ENCODE data around the gene LDB2. TPM values are rescaled to one million over a fixed set of nuclear protein-coding genes. Genes with fewer than 3 reads are reported as not detected.
A peak's percentile ranks its signal among the peaks of the same experiment; 100 is the strongest.

The LDB2 gene
- total and polyA plus RNA-seq, 2 experiments from 2014 or later: 48.6 to 80.1 TPM

DNA sequence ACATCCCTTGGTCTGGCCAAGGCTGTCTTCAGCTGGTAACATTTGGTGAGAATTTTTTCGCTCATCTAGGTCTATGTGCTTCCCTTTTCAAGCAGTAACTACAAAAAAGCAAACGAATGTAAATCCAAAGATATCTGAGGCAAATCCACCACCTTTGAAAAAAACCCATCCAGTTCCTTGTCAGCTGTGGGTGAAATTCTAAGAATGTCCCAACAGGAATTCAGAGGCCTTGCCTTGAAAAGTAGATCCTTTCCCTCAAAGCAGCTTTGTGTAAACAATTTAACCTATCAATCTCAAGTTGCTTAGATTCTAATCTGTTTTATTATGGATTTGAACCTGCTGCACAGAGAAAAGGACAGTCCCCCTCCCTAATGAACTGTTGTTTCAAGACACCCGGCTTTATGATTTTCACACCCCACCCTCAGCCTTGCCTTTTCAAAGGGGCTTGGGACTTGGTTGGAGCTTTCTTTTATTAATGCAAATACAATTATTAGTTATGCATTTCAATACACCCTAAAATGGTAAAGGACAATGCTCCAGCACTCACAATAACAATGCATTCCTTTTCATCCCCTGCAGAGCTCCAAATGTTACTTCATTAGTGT, 166.6 kb downstream of the LDB2 start:
- ATAC-seq (no peak; the same call in 2 of the 3 replicates), DNase-seq (ENCODE audit: low spot score) (peak; percentile 52)
- peak overlapping the region; percentile 10 for H3K4me2 ChIP-seq
- TF ChIP-seq POLR2AphosphoS5 (IDR thresholded peaks at IDR 0.05; ENCODE audit: low read depth) (no peak), EZH2phosphoT487 (IDR thresholded peaks at IDR 0.05; ENCODE audit: unreplicated experiment) (no peak), JUNB (IDR thresholded peaks at IDR 0.05; ENCODE audit: unreplicated experiment) (no peak), NANOG (IDR thresholded peaks at IDR 0.05; ENCODE audit: borderline replicate concordance) (peak; percentile 34; the same call in 1 of the 2 replicates)
- no peaks in the 10 kb centered on the region for H3F3A ChIP-seq (replicated peaks; ENCODE audit: low read depth)
- no peaks in the 10 kb centered on the region for H3K27me3 ChIP-seq (ENCODE audit: insufficient read depth)
- H3K9me2 ChIP-seq (ENCODE audit: insufficient read depth): no peaks in the 10 kb centered on the region
- no peaks in the 10 kb centered on the region for H4K20me1 ChIP-seq (replicated peaks; ENCODE audit: insufficient read depth)
- peaks cover 56% of the 10 kb centered on the region for H3K4me1 ChIP-seq (ENCODE audit: insufficient read depth)
- H3K4me3 ChIP-seq: no peak overlapping the region
- H3K27ac Mint-ChIP-seq: no peak overlapping the region; the same call in 1 of the 2 replicates
- peaks cover 8% of the 10 kb centered on the region; the same call in 2 of the 3 replicates for H3K36me3 Mint-ChIP-seq (ENCODE audit: low read depth)
- H3K79me2 ChIP-seq (replicated peaks; ENCODE audit: insufficient read depth): peaks cover 4% of the 10 kb centered on the region; the same call in 1 of the 2 replicates
- H3K27ac ChIP-seq (ENCODE audit: low read depth): no peak overlapping the region
- peaks cover 65% of the 10 kb centered on the region for H3K4me1 Mint-ChIP-seq
- H3K4me3 Mint-ChIP-seq: no peak overlapping the region
- H3K27me3 Mint-ChIP-seq (ENCODE audit: insufficient read depth, low read depth, poor library complexity): peaks cover 6% of the 10 kb centered on the region
- H3K36me3 ChIP-seq (ENCODE audit: insufficient read depth): no peaks in the 10 kb centered on the region
- no peaks in the 10 kb centered on the region for H3K9me3 Mint-ChIP-seq
- no peak overlapping the region for H2AFZ ChIP-seq

DNA sequence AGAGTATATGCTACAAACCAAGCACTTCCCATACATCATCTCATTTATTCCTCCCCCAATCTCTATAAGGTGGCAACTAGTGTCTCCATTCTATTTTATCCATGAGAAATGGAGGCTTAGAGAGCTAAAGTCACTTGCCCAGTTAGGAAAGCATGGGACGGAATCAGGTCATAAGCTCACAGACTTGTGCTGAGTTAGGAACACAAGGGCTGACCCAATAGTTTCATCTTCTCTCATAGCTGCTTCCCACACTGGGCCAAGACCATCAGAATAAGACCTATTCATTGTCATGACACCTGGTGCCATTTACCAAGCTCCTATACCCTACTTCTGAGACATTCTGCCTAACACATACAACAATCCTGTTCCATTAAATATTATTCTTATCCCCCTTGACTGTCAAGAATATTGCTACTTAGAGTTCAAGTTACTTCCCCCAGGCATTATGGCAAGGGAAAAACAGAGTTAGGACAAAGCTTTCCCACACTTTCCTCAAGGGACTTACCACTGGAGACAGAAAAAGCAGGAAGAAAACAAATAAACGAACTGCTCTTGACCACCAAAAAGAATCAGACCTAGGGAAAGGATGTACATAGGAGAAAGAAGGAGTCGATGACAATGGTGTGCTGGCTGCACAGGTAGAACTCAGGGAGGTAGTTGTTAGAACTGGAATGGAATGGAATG, 167.8 kb downstream of the LDB2 start:
- H3K36me3 ChIP-seq (ENCODE audit: insufficient read depth): no peaks in the 10 kb centered on the region
- H3K4me2 ChIP-seq: no peak overlapping the region
- no peak for TF ChIP-seq NANOG (IDR thresholded peaks at IDR 0.05; ENCODE audit: borderline replicate concordance)
- no peak for TF ChIP-seq JUNB (IDR thresholded peaks at IDR 0.05; ENCODE audit: unreplicated experiment)
- no peak for TF ChIP-seq EZH2 (IDR thresholded peaks at IDR 0.05; ENCODE audit: low read depth, unreplicated experiment)
- no peak for TF ChIP-seq EZH2phosphoT487 (IDR thresholded peaks at IDR 0.05; ENCODE audit: unreplicated experiment)
- TF ChIP-seq, protein P1, sequence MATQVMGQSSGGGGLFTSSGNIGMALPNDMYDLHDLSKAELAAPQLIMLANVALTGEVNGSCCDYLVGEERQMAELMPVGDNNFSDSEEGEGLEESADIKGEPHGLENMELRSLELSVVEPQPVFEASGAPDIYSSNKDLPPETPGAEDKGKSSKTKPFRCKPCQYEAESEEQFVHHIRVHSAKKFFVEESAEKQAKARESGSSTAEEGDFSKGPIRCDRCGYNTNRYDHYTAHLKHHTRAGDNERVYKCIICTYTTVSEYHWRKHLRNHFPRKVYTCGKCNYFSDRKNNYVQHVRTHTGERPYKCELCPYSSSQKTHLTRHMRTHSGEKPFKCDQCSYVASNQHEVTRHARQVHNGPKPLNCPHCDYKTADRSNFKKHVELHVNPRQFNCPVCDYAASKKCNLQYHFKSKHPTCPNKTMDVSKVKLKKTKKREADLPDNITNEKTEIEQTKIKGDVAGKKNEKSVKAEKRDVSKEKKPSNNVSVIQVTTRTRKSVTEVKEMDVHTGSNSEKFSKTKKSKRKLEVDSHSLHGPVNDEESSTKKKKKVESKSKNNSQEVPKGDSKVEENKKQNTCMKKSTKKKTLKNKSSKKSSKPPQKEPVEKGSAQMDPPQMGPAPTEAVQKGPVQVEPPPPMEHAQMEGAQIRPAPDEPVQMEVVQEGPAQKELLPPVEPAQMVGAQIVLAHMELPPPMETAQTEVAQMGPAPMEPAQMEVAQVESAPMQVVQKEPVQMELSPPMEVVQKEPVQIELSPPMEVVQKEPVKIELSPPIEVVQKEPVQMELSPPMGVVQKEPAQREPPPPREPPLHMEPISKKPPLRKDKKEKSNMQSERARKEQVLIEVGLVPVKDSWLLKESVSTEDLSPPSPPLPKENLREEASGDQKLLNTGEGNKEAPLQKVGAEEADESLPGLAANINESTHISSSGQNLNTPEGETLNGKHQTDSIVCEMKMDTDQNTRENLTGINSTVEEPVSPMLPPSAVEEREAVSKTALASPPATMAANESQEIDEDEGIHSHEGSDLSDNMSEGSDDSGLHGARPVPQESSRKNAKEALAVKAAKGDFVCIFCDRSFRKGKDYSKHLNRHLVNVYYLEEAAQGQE (IDR thresholded peaks at IDR 0.05; ENCODE audit: unreplicated experiment): no peak
- TF ChIP-seq STAT1 (IDR thresholded peaks at IDR 0.05; ENCODE audit: unreplicated experiment): no peak
- no peak for TF ChIP-seq ZNF331 (CRISPR knock-in tag; IDR thresholded peaks at IDR 0.05; ENCODE audit: low read depth)
- DNase-seq (ENCODE audit: low spot score): no peak
- H3K79me2 ChIP-seq (replicated peaks; ENCODE audit: insufficient read depth): peaks cover 4% of the 10 kb centered on the region; the same call in 1 of the 2 replicates
- no peaks in the 10 kb centered on the region for H4K20me1 ChIP-seq (replicated peaks; ENCODE audit: insufficient read depth)
- Mint-ChIP-seq H3K36me3 (ENCODE audit: low read depth) (peaks cover 8% of the 10 kb centered on the region; the same call in 2 of the 3 replicates), H3K4me1 (peaks cover 66% of the 10 kb centered on the region), H3K27me3 (ENCODE audit: insufficient read depth, low read depth, poor library complexity) (peaks cover 6% of the 10 kb centered on the region), H3K9me3 (no peaks in the 10 kb centered on the region), H3K4me3 (no peak overlapping the region), H3K27ac (no peak overlapping the region)
- H3K4me3 ChIP-seq: no peak overlapping the region
- no peaks in the 10 kb centered on the region for H3K27me3 ChIP-seq (ENCODE audit: insufficient read depth)
- H3K9me2 ChIP-seq (ENCODE audit: insufficient read depth): no peaks in the 10 kb centered on the region
- H2AFZ ChIP-seq: no peak overlapping the region
- H3K27ac ChIP-seq (ENCODE audit: low read depth): no peak overlapping the region
- ATAC-seq: no peak
- H3F3A ChIP-seq (replicated peaks; ENCODE audit: low read depth): no peaks in the 10 kb centered on the region
- H3K4me1 ChIP-seq (ENCODE audit: insufficient read depth): peaks cover 56% of the 10 kb centered on the region
